H9 (cell line): ENCODE data around the gene TMEM26. TPM values are rescaled to one million over a fixed set of nuclear protein-coding genes. Genes with fewer than 3 reads are reported as not detected.

Experiments
- DNase-seq: peaks from one replicate; pipeline ENCODE4 v3.0.0-alpha.2; 2017
- H2AFZ ChIP-seq: one replicate; pipeline ENCODE4 v1.6.1; 2013; ENCODE audit warnings: mild to moderate bottlenecking, low read length, control low read depth, moderate library complexity
- H2AK5ac ChIP-seq: 2 replicates; pipeline ENCODE4 v1.6.1; 2013; ENCODE audit warnings: low read length, control low read depth, mixed read lengths; ENCODE audit not compliant: insufficient read length
- H2BK120ac ChIP-seq: one replicate; pipeline ENCODE4 v1.6.1; 2013; ENCODE audit warnings: low read depth, mild to moderate bottlenecking, low read length, control low read depth, inconsistent platforms; ENCODE audit not compliant: poor library complexity, severe bottlenecking
- H2BK12ac ChIP-seq: 2 replicates; pipeline ENCODE4 v1.6.1; 2013; ENCODE audit warnings: low read length, control low read depth, mixed read lengths, low read depth; ENCODE audit not compliant: insufficient read length
- H2BK15ac ChIP-seq: 2 replicates; pipeline ENCODE4 v1.6.1; 2013; ENCODE audit warnings: low read depth, low read length, control low read depth
- H2BK20ac ChIP-seq: one replicate; pipeline ENCODE4 v1.6.1; 2013; ENCODE audit warnings: low read depth, mild to moderate bottlenecking, low read length, control low read depth, inconsistent platforms; ENCODE audit not compliant: poor library complexity, severe bottlenecking
- H2BK5ac ChIP-seq: 2 replicates; pipeline ENCODE4 v1.6.1; 2013; ENCODE audit warnings: low read length, control low read depth, mixed read lengths; ENCODE audit not compliant: insufficient read length
- H3K14ac ChIP-seq: 2 replicates; pipeline ENCODE4 v1.6.1; 2013; ENCODE audit warnings: low read length, control low read depth; ENCODE audit not compliant: insufficient read depth
- H3K18ac ChIP-seq: 2 replicates; pipeline ENCODE4 v1.6.1; 2013; ENCODE audit warnings: low read depth, mild to moderate bottlenecking, mixed read lengths, low read length, control low read depth; ENCODE audit not compliant: insufficient read length
- H3K23ac ChIP-seq: 2 replicates; pipeline ENCODE4 v1.6.1; 2013; ENCODE audit warnings: low read length, control low read depth, mixed read lengths, low read depth; ENCODE audit not compliant: insufficient read length
- H3K23me2 ChIP-seq: 2 replicates; pipeline ENCODE4 v1.6.1; 2013; ENCODE audit warnings: low read depth, mild to moderate bottlenecking, mixed read lengths, low read length, control low read depth; ENCODE audit not compliant: insufficient read length, poor library complexity, severe bottlenecking
- H3K27ac ChIP-seq: 2 replicates; pipeline ENCODE4 v1.5.1; 2013; ENCODE audit warnings: low read length, control low read depth, mixed read lengths, low read depth; ENCODE audit not compliant: insufficient read length
- H3K27me3 ChIP-seq: 2 replicates; pipeline ENCODE4 v1.6.1; 2013; ENCODE audit warnings: low read length, control low read depth, inconsistent platforms; ENCODE audit not compliant: insufficient read depth
- H3K4ac ChIP-seq: 2 replicates; pipeline ENCODE4 v1.6.1; 2013; ENCODE audit warnings: low read depth, mild to moderate bottlenecking, control low read depth, inconsistent platforms, low read length, moderate library complexity
- H3K4me1 ChIP-seq: 2 replicates; pipeline ENCODE4 v1.6.1; 2013; ENCODE audit warnings: low read length, control low read depth, inconsistent platforms; ENCODE audit not compliant: insufficient read depth
- H3K4me2 ChIP-seq: 2 replicates; pipeline ENCODE4 v1.6.1; 2013; ENCODE audit warnings: low read length, control low read depth, mixed read lengths; ENCODE audit not compliant: insufficient read length, insufficient read depth
- H3K56ac ChIP-seq: 2 replicates; pipeline ENCODE4 v1.6.1; 2013; ENCODE audit warnings: low read depth, mild to moderate bottlenecking, mixed read lengths, low read length, control low read depth; ENCODE audit not compliant: insufficient read length
- H3K79me1 ChIP-seq: 2 replicates; pipeline ENCODE4 v1.6.1; 2013; ENCODE audit warnings: low read depth, mild to moderate bottlenecking, moderate library complexity, low read length, control low read depth, inconsistent platforms; ENCODE audit not compliant: insufficient read depth, poor library complexity, severe bottlenecking
- H3K79me2 ChIP-seq: 2 replicates; pipeline ENCODE4 v1.6.1; 2013; ENCODE audit warnings: low read length, control low read depth, inconsistent platforms; ENCODE audit not compliant: insufficient read depth
- H3K9ac ChIP-seq: 2 replicates; pipeline ENCODE4 v1.6.1; 2013; ENCODE audit warnings: low read length, control low read depth, mixed read lengths; ENCODE audit not compliant: insufficient read length; ENCODE audit errors: extremely low read depth
- H3K9me3 ChIP-seq: one replicate; pipeline ENCODE4 v1.6.1; 2013; ENCODE audit warnings: low read depth, low read length, inconsistent platforms; ENCODE audit not compliant: control insufficient read depth
- H3T11ph ChIP-seq: one replicate; pipeline ENCODE4 v1.6.1; 2013; ENCODE audit warnings: mild to moderate bottlenecking, low read length, control low read depth, inconsistent platforms
- H4K20me1 ChIP-seq: one replicate; pipeline ENCODE4 v1.6.1; 2013; ENCODE audit not compliant: control insufficient read depth, insufficient read length, insufficient read depth
- H4K5ac ChIP-seq: 2 replicates; pipeline ENCODE4 v1.6.1; 2013; ENCODE audit warnings: low read depth, mild to moderate bottlenecking, mixed read lengths, low read length, control low read depth; ENCODE audit not compliant: insufficient read length
- H4K8ac ChIP-seq: replicated peaks from 2 replicates; pipeline ENCODE4 v1.6.1; 2013; ENCODE audit warnings: low read length, control low read depth, mixed read lengths, low read depth; ENCODE audit not compliant: insufficient read length
- H4K91ac ChIP-seq: 2 replicates; pipeline ENCODE4 v1.6.1; 2013; ENCODE audit warnings: low read depth, mild to moderate bottlenecking, moderate library complexity, mixed read lengths, low read length, control low read depth; ENCODE audit not compliant: insufficient read length
- H3K27ac Mint-ChIP-seq, 3 experiments: 2 replicates in 2 of 3; 3 replicates in 1 of 3; pipeline ENCODE4 v1.8.0; 2020 to 2021; ENCODE audit warnings: mixed read lengths in 3 of 3, mild to moderate bottlenecking in 1 of 3, moderate library complexity in 1 of 3
- H3K27me3 Mint-ChIP-seq: 2 replicates; pipeline ENCODE4 v1.8.0; 2021; ENCODE audit warnings: low read depth, mild to moderate bottlenecking, moderate library complexity, mixed read lengths
- H3K36me3 Mint-ChIP-seq, 3 experiments: 2 replicates in 2 of 3; 3 replicates in 1 of 3; pipeline ENCODE4 v1.8.0; 2020 to 2021; ENCODE audit warnings: low read depth in 3 of 3, mixed read lengths in 3 of 3; ENCODE audit not compliant: insufficient read depth in 1 of 3
- H3K4me1 Mint-ChIP-seq, 2 experiments: 2 replicates each; pipeline ENCODE4 v1.8.0; 2020; ENCODE audit warnings: mixed read lengths in 2 of 2
- H3K4me3 Mint-ChIP-seq, 2 experiments: 2 replicates in 1 of 2; 3 replicates in 1 of 2; pipeline ENCODE4 v1.8.0; 2020 to 2021; ENCODE audit warnings: mild to moderate bottlenecking in 2 of 2, mixed read lengths in 2 of 2, moderate library complexity in 1 of 2
- H3K9me3 Mint-ChIP-seq, 2 experiments: 2 replicates in 1 of 2; 3 replicates in 1 of 2; pipeline ENCODE4 v1.8.0; 2020; ENCODE audit warnings: mild to moderate bottlenecking in 2 of 2, mixed read lengths in 2 of 2, moderate library complexity in 1 of 2
- WGBS: extraction: QIAGEN DNeasy Blood & Tissue Kit; methylation state at CpG from one replicate; pipeline ENCODE4 v1.1.7; 2013; ENCODE audit warnings: missing lambda C conversion rate, low lambda C conversion rate, mixed read lengths; ENCODE audit not compliant: insufficient read length; ENCODE audit errors: extremely low coverage; 5-methylcytosine and 5-hydroxymethylcytosine counted together
- total RNA-seq: library from RNA; stranded (reverse); gene quantifications from 2 replicates; pipeline ENCODE4 v1.2.1, GENCODE V29; 2021
- TF ChIP-seq, protein P1 (sequence below): fragments of 200-600 bp; sonication (generic); conservative IDR thresholded peaks from 3 replicates; pipeline ENCODE4 v1.8.0; 2021; ENCODE audit warnings: antibody characterized with exemption, mild to moderate bottlenecking

TMEM26 gene
- total RNA-seq, 1 experiment from 2014 or later: 0.15 TPM

DNA sequence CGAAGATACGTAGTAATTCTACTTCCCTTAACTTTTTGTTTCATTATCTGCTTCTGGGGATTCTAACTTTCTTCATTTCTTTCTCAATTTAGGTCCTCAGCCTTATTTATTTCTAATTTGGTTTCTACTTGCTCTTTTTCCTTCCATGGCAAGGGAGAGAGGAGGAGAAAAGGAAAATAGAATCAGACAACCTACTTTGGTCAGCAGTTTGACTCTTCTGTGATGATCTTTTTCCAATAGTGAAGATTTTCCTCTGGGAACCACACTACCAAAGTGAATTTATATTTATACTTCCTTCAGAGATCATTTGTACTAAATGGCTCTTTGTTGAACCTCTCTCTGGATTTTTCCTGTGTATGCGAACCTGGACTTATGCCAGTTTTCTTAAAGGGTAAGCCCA lies 90.2 kb downstream of the TMEM26 start:
- no peak overlapping the region for H3K4me2 ChIP-seq
- no peaks in the 10 kb centered on the region for H3K23me2 ChIP-seq
- no peak overlapping the region for H3K56ac ChIP-seq
- H3K23ac ChIP-seq: no peak overlapping the region
- DNase-seq: no peak
- H3K27me3 Mint-ChIP-seq: no peaks in the 10 kb centered on the region
- no peak overlapping the region for H4K5ac ChIP-seq
- H4K8ac ChIP-seq: no peak overlapping the region
- H3K9me3 ChIP-seq: no peaks in the 10 kb centered on the region
- H3K27me3 ChIP-seq: no peaks in the 10 kb centered on the region; the same call in 1 of the 2 replicates
- H4K91ac ChIP-seq: no peak overlapping the region
- H3K9me3 Mint-ChIP-seq: peaks cover 4 to 10% of the 10 kb centered on the region in 2 experiments; a peak in 3 of 5 replicates
- no peak overlapping the region for H3K27ac ChIP-seq
- no peak overlapping the region for H3K9ac ChIP-seq
- no peak overlapping the region for H3K4me3 Mint-ChIP-seq
- no peak overlapping the region for H3T11ph ChIP-seq
- no peak overlapping the region for H3K27ac Mint-ChIP-seq
- no peaks in the 10 kb centered on the region for H4K20me1 ChIP-seq
- no peak overlapping the region for H3K18ac ChIP-seq
- peaks cover 0 to 16% (median 0%) of the 10 kb centered on the region in 3 experiments; a peak in 2 of 7 replicates for H3K36me3 Mint-ChIP-seq
- H3K14ac ChIP-seq: no peak overlapping the region
- H2AK5ac ChIP-seq: no peak overlapping the region
- no peaks in the 10 kb centered on the region for H3K79me1 ChIP-seq
- no peak overlapping the region for H2BK12ac ChIP-seq
- H3K79me2 ChIP-seq: no peaks in the 10 kb centered on the region
- H2BK20ac ChIP-seq: no peak overlapping the region
- no peak overlapping the region for H2BK120ac ChIP-seq
- no peaks in the 10 kb centered on the region for H3K4me1 ChIP-seq
- TF ChIP-seq, protein P1, sequence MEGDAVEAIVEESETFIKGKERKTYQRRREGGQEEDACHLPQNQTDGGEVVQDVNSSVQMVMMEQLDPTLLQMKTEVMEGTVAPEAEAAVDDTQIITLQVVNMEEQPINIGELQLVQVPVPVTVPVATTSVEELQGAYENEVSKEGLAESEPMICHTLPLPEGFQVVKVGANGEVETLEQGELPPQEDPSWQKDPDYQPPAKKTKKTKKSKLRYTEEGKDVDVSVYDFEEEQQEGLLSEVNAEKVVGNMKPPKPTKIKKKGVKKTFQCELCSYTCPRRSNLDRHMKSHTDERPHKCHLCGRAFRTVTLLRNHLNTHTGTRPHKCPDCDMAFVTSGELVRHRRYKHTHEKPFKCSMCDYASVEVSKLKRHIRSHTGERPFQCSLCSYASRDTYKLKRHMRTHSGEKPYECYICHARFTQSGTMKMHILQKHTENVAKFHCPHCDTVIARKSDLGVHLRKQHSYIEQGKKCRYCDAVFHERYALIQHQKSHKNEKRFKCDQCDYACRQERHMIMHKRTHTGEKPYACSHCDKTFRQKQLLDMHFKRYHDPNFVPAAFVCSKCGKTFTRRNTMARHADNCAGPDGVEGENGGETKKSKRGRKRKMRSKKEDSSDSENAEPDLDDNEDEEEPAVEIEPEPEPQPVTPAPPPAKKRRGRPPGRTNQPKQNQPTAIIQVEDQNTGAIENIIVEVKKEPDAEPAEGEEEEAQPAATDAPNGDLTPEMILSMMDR: no peak
- H2BK15ac ChIP-seq: no peak overlapping the region
- no peak overlapping the region for H2AFZ ChIP-seq
- H2BK5ac ChIP-seq: no peak overlapping the region
- WGBS: no CpG with 5 or more reads among the region's 3 CpGs
- H3K4me1 Mint-ChIP-seq: no peaks in the 10 kb centered on the region
- H3K4ac ChIP-seq: no peak overlapping the region
